HFF-Myc (cell line): Measurements from ENCODE around the gene HMG20A.

Experiments
- DNase-seq: peaks from one replicate; pipeline ENCODE4 v3.0.0-alpha.2; 2011; ENCODE audit warnings: low read depth; ENCODE audit errors: extremely low read depth
- H3K4me3 ChIP-seq: replicated peaks from 2 replicates; pipeline ENCODE4 v1.5.1; 2011; ENCODE audit warnings: low read depth, mild to moderate bottlenecking, control low read depth, low read length
- TF ChIP-seq, protein P1 (sequence below): IDR thresholded peaks from 2 replicates; pipeline ENCODE4 v1.5.1; 2012; ENCODE audit warnings: mild to moderate bottlenecking, low read depth, low read length, control low read depth; ENCODE audit errors: missing control alignments

HMG20A gene

DNA sequence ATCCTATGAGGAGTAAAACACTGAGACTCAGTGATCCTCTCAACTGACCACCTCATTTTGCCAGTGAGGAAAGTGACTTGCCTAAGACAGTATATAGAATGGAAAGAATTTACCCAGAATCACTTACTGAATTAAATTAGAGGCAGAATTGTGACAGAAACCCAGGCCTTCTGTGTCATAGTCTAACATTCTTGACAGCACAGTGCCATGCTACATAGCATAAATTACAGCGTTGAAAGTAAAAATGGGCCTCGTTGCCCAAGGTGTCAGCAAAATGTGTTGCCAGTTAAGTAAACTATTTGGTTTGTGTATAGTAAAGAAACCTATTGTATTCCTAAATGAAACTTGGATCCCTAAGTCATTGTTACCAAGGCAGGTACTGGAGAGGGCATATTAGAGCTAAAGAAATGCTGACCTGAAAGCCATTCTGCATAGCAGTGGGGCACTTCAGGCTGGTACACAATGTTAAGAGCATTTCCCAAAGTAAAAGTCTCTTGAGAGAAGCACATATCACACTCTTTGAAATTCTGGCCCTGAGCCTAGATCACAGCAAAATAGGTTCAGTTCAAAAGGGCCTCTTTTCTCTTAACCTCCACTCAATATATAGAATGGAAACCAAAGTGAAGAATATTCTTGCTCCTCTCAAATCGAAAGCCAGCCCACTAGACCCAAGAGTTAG is 53.8 kb downstream of the HMG20A start:
- H3K4me3 ChIP-seq = no peak overlapping the region
- no peak for DNase-seq
- TF ChIP-seq, protein P1, sequence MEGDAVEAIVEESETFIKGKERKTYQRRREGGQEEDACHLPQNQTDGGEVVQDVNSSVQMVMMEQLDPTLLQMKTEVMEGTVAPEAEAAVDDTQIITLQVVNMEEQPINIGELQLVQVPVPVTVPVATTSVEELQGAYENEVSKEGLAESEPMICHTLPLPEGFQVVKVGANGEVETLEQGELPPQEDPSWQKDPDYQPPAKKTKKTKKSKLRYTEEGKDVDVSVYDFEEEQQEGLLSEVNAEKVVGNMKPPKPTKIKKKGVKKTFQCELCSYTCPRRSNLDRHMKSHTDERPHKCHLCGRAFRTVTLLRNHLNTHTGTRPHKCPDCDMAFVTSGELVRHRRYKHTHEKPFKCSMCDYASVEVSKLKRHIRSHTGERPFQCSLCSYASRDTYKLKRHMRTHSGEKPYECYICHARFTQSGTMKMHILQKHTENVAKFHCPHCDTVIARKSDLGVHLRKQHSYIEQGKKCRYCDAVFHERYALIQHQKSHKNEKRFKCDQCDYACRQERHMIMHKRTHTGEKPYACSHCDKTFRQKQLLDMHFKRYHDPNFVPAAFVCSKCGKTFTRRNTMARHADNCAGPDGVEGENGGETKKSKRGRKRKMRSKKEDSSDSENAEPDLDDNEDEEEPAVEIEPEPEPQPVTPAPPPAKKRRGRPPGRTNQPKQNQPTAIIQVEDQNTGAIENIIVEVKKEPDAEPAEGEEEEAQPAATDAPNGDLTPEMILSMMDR = no peak

DNA sequence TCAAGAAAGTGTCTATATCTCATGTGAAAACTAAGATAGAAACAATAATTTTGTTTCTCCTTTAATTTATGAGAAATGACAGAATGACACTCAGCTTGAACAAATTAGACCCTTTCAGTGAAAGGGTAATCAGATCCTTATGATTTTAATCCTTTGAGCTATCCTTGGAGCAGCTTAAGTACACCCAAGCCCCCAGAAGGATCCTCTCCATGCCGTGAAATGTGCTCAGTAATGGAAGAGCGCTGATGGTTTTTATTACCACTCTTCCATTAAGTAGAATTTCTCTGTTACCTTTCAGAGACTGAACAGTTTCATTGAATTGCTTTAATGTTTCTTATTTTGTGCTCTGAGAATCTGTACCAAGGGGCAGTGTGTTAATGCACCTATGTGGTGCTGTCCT is 54.3 kb downstream of the HMG20A start:
- DNase-seq = no peak
- H3K4me3 ChIP-seq = no peak overlapping the region
- TF ChIP-seq, protein P1 = no peak

DNA sequence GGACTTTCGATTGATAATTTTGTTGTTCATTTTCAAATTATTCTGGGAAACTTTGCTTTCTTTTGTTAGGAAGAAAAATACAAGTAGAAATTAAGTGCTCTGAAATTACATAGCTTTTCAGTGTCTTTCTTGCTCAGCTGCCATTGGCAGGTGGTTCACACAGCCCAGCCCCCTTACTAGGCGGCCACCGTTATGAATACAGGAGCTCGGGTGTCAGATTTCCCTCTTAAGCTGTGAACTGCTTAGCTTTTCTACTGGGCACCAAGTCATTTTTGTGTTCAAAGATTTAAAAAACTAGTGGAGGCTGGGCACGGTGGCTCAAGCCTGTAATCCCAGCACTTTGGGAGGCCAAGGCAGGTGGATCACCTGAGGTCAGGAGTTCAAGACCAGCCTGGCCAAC is 55.2 kb downstream of the HMG20A start:
- TF ChIP-seq, protein P1 = no peak
- DNase-seq = no peak

DNA sequence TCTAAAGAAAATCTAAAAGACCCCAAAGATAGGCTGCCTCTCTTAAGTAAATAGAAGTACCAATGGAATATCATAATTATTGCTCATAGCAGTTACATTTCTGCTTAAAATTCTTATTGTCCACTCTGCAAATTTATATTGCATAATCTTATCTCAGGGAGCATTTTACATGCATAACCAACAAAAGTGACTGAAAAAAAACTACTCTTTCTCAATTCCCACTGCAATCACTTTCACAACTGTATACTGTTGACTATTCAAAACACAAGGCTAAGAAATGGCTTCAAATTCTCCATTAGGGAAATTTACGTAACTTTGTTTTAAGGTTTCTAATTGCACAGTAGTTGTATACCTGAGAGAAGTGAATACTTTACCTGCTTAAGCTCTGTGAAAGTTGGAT is 56.3 kb downstream of the HMG20A start:
- TF ChIP-seq, protein P1 = no peak
- no peak overlapping the region for H3K4me3 ChIP-seq
- no peak for DNase-seq

More for the DNA sequence above, 55.2 kb downstream of the HMG20A start:
- no peak overlapping the region for H3K4me3 ChIP-seq

DNA sequence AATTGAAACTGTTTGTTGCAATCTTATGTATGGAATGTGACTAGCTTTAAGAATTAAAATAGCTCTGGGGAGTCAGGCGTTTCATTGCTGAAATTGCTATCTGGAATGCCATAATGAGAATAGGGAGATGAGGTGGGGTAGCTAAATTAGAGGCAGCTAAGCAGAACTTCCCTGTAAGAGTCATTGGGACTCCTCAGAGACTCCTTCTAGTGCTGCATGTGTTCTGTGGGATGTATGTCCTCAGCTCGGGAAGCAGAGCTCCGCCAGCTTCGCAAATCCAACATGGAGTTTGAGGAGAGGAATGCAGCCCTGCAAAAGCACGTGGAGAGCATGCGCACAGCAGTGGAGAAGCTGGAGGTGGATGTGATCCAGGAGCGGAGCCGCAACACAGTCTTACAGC is 57.4 kb downstream of the HMG20A start:
- TF ChIP-seq, protein P1 = no peak
- no peak overlapping the region for H3K4me3 ChIP-seq
- DNase-seq = no peak

DNA sequence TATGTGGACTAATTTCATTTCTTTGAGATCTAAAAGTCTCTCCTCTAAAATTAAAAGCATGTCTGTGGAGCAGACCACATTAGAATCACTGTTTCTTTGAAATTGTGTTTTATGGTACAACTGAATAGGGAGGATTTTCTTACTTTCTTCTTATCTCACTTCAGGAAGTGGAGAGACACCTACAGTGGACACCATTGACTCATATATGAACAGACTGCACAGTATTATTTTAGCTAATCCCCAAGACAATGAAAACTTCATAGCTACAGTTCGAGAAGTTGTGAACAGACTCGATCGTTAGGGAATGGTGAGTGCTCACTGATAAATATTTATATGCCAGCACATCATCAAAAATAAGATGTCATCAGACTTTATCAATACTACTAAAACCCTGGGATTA is 58.3 kb downstream of the HMG20A start:
- DNase-seq = no peak
- H3K4me3 ChIP-seq = no peak overlapping the region
- TF ChIP-seq, protein P1 = no peak

DNA sequence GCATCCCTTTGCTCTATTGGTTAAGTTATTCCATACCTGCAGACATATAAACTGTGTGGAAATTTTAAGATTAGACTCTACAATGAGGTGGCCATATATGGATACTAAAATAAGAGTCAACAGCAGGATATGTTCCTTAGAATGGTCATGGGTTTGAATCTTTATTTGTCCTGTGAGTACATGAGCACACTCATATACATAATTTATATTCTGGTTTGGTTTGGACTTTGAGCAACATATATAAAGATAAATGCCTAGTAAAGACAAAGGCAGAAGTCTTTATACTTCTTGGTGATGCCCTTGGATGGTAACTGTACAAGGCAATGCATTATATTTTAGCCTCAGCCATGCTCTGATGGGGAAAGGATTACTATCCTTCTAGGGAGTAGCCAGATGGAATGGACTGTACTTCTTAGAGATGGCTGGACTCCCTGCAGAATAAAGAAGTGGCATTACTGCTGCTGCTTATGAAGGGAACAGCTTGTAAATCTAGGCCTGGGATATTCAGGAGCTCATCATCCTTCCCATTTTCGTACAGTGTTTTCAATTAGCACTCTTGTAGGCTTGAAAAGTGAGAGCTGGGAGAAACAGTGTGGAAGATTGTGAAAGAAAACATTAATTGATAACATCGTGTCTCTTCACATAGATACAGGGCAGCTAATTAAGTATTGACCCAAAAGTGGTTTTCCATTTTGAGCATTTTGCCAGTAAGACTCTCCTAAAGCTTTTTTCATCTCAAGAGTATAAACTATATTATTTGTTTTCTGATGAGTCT is 60.4 kb downstream of the HMG20A start:
- DNase-seq = no peak
- TF ChIP-seq, protein P1 = no peak
- no peak overlapping the region for H3K4me3 ChIP-seq
